GM12874 (cell line): ENCODE results near the gene DGKB.

ENCODE experiments used
- TF ChIP-seq, protein P1 (sequence below): IDR thresholded peaks from 2 replicates; pipeline ENCODE4 v1.5.1; 2011; ENCODE audit warnings: low read depth, mild to moderate bottlenecking, control low read depth, low read length, moderate library complexity; ENCODE audit not compliant: insufficient read depth

Gene DGKB

GRCh38 chr7:14639801-14640200 is 262.8 kb downstream of the DGKB start:
- TF ChIP-seq, protein P1, sequence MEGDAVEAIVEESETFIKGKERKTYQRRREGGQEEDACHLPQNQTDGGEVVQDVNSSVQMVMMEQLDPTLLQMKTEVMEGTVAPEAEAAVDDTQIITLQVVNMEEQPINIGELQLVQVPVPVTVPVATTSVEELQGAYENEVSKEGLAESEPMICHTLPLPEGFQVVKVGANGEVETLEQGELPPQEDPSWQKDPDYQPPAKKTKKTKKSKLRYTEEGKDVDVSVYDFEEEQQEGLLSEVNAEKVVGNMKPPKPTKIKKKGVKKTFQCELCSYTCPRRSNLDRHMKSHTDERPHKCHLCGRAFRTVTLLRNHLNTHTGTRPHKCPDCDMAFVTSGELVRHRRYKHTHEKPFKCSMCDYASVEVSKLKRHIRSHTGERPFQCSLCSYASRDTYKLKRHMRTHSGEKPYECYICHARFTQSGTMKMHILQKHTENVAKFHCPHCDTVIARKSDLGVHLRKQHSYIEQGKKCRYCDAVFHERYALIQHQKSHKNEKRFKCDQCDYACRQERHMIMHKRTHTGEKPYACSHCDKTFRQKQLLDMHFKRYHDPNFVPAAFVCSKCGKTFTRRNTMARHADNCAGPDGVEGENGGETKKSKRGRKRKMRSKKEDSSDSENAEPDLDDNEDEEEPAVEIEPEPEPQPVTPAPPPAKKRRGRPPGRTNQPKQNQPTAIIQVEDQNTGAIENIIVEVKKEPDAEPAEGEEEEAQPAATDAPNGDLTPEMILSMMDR: no peak

DNA sequence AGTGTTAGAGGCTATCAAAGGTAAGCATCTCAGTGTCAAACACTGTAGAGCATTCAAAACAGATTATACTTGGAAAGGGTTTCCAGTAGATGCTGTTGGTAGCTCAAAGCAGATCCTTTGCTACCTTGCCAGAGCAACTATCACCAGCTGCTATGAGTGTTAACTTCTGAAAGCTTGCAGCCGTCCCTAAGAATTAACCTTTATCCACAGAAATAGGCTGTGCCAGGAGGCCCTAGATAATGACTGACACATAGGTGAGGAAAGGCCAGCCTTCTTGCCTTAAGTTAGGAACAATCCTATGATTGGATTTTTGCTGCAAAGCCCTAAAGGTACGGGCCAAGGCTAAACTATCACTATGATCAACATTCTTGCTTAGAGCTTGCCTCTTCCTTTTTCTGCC is 263.2 kb downstream of the DGKB start:
- TF ChIP-seq, protein P1: no peak

DNA sequence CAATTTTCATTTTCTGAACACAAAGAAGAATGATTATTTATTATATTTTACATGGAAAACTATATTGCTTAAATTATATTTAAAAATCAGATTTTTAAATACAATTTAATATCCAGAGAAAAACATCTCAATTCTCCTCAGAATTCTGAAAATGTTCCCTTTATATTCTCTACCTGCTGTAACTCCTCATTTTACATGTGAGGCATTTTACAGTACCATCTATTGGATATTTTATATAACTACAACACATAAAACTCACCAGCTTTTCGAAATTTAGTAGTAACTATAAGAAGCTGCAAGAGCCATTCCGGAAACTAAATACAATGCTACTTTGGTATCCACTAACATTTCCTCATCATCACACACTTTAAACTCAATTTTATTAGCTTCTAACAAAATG is 264.6 kb downstream of the DGKB start:
- TF ChIP-seq, protein P1: no peak

- TF ChIP-seq, protein P1: no peak
Observed at GRCh38 chr7:14635955-14636354, 266.6 kb downstream of the DGKB start.

- TF ChIP-seq, protein P1: no peak
Observed at GRCh38 chr7:14630048-14630447, 272.5 kb downstream of the DGKB start.

- TF ChIP-seq, protein P1: no peak
Observed at GRCh38 chr7:14628516-14628915, 274.0 kb downstream of the DGKB start.

DNA sequence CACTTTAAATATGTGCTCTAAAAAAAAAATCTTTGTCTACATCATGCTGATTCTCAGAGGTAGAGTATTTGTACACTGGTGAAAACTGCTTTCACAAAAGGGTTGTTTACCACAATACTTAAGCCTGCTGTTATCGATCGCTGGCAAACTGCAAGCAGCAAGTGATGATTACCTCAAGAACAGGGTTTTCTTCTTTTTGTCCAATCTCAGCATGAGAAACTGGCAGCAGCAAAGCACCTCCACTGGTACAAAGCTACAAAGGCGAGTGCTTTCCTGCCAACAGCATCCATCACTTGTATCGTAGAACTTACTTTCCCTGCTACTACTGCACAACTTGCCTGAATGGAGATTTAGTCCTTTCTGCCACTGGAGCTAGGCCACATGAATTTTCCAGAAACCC is 276.5 kb downstream of the DGKB start:
- TF ChIP-seq, protein P1: no peak

DNA sequence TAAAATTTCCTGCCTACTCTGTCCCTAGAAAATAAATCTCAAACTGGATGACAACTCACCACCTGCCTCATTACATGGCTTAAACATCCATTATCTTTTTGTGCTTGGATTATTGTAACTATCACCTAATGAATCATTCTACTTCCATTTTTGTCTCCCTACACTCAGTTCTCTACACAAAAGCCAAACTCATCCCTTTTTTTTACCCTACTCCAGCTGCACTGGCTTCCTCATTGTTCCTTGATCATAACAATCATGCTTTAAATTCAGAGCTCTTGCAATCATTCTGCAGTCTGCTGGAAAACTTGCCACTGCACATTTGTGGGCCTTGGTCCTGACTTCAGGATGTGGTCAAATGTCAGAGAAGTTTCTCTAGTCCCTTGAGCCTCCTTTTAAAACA is 280.0 kb downstream of the DGKB start:
- TF ChIP-seq, protein P1: no peak
